ENCODE measurements around the gene TMEM242.

- TF ChIP-seq CTCF (IDR thresholded peaks at IDR 0.05) = no peak
- no peak for TF ChIP-seq EZH2 (IDR thresholded peaks at IDR 0.05; ENCODE audit: borderline replicate concordance, insufficient read depth, low read depth, low read length, poor library complexity, severe bottlenecking)
Measured at GRCh38 chr6:157265635-157266034, 57.7 kb downstream of the TMEM242 start.
